ENCODE measurements around the gene MYBPC1.

MYBPC1 gene

GRCh38 chr12:101691503-101692096, 96.8 kb downstream of the MYBPC1 start:
- H3K27me3 ChIP-seq (ENCODE audit: insufficient read depth, low read length, poor library complexity) = no peaks in the 10 kb centered on the region
- H2BK120ac ChIP-seq (ENCODE audit: low read depth, low read length) = no peak overlapping the region
- no peaks in the 10 kb centered on the region for H3K79me1 ChIP-seq (ENCODE audit: low read length)
- no peak overlapping the region for H3K4me3 ChIP-seq (ENCODE audit: low read length)
- no peak for DNase-seq
- no peak overlapping the region for H4K8ac ChIP-seq (ENCODE audit: low read depth, low read length)
- no peak overlapping the region for H3K4me2 ChIP-seq (ENCODE audit: low read length)
- H3K18ac ChIP-seq (ENCODE audit: low read length) = no peak overlapping the region
- H3K36me3 ChIP-seq (ENCODE audit: control insufficient read depth, insufficient read depth, low read length) = no peaks in the 10 kb centered on the region
- no peak overlapping the region for H2AK5ac ChIP-seq (ENCODE audit: low read length)
- no peak overlapping the region for H3K27ac ChIP-seq (ENCODE audit: low read depth, low read length)
- H3K23ac ChIP-seq (ENCODE audit: low read length) = no peak overlapping the region
- no peaks in the 10 kb centered on the region for H3K4me1 ChIP-seq (ENCODE audit: control insufficient read depth, low read depth, low read length)
- H3K79me2 ChIP-seq (ENCODE audit: control insufficient read depth, insufficient read depth, low read length) = no peaks in the 10 kb centered on the region
- no peak overlapping the region for H3K9ac ChIP-seq (ENCODE audit: low read length)
- H2BK15ac ChIP-seq (replicated peaks; ENCODE audit: low read depth) = no peak overlapping the region
- H3K4ac ChIP-seq (ENCODE audit: low read depth, low read length) = no peak overlapping the region
- H3K56ac ChIP-seq (ENCODE audit: low read length) = no peak overlapping the region
- no CpG with 5 or more reads among the region's 1 CpG for WGBS (ENCODE audit: extremely low coverage, insufficient coverage, low lambda C conversion rate)
- no peak overlapping the region for H2BK5ac ChIP-seq (ENCODE audit: low read length)
- H4K5ac ChIP-seq (ENCODE audit: low read length) = no peak overlapping the region

GRCh38 chr12:101694297-101694848, 99.6 kb downstream of the MYBPC1 start:
- H4K8ac ChIP-seq (ENCODE audit: low read depth, low read length) = no peak overlapping the region
- DNase-seq = no peak
- H3K4me2 ChIP-seq (ENCODE audit: low read length) = no peak overlapping the region
- H3K18ac ChIP-seq (ENCODE audit: low read length) = no peak overlapping the region
- no CpG with 5 or more reads among the region's 2 CpGs for WGBS (ENCODE audit: extremely low coverage, insufficient coverage, low lambda C conversion rate)
- H2AK5ac ChIP-seq (ENCODE audit: low read length) = no peak overlapping the region
- no peak overlapping the region for H3K27ac ChIP-seq (ENCODE audit: low read depth, low read length)
- no peaks in the 10 kb centered on the region for H3K36me3 ChIP-seq (ENCODE audit: control insufficient read depth, insufficient read depth, low read length)
- no peaks in the 10 kb centered on the region for H3K79me1 ChIP-seq (ENCODE audit: low read length)
- H3K27me3 ChIP-seq (ENCODE audit: insufficient read depth, low read length, poor library complexity) = no peaks in the 10 kb centered on the region
- no peak overlapping the region for H3K9ac ChIP-seq (ENCODE audit: low read length)
- H3K56ac ChIP-seq (ENCODE audit: low read length) = no peak overlapping the region
- no peak overlapping the region for H2BK15ac ChIP-seq (replicated peaks; ENCODE audit: low read depth)
- no peaks in the 10 kb centered on the region for H3K79me2 ChIP-seq (ENCODE audit: control insufficient read depth, insufficient read depth, low read length)
- H3K4ac ChIP-seq (ENCODE audit: low read depth, low read length) = no peak overlapping the region
- H2BK120ac ChIP-seq (ENCODE audit: low read depth, low read length) = no peak overlapping the region
- no peak overlapping the region for H3K23ac ChIP-seq (ENCODE audit: low read length)
- H3K4me3 ChIP-seq (ENCODE audit: low read length) = no peak overlapping the region
- H2BK5ac ChIP-seq (ENCODE audit: low read length) = no peak overlapping the region
- H3K4me1 ChIP-seq (ENCODE audit: control insufficient read depth, low read depth, low read length) = no peaks in the 10 kb centered on the region
- no peak overlapping the region for H4K5ac ChIP-seq (ENCODE audit: low read length)

- no peak for DNase-seq
Observed at GRCh38 chr12:101694986-101695385, 100.2 kb downstream of the MYBPC1 start.

GRCh38 chr12:101695706-101696105, 100.9 kb downstream of the MYBPC1 start:
- H3K18ac ChIP-seq (ENCODE audit: low read length) = no peak overlapping the region
- H2AK5ac ChIP-seq (ENCODE audit: low read length) = no peak overlapping the region
- H3K79me1 ChIP-seq (ENCODE audit: low read length) = no peaks in the 10 kb centered on the region
- no peak overlapping the region for H4K8ac ChIP-seq (ENCODE audit: low read depth, low read length)
- H2BK15ac ChIP-seq (replicated peaks; ENCODE audit: low read depth) = no peak overlapping the region
- no peak overlapping the region for H2BK5ac ChIP-seq (ENCODE audit: low read length)
- H3K27ac ChIP-seq (ENCODE audit: low read depth, low read length) = no peak overlapping the region
- no peak overlapping the region for H3K4me3 ChIP-seq (ENCODE audit: low read length)
- H3K36me3 ChIP-seq (ENCODE audit: control insufficient read depth, insufficient read depth, low read length) = no peaks in the 10 kb centered on the region
- H3K4me2 ChIP-seq (ENCODE audit: low read length) = no peak overlapping the region
- H3K9ac ChIP-seq (ENCODE audit: low read length) = no peak overlapping the region
- no peak overlapping the region for H3K4ac ChIP-seq (ENCODE audit: low read depth, low read length)
- DNase-seq = no peak
- no CpG with 5 or more reads among the region's 1 CpG for WGBS (ENCODE audit: extremely low coverage, insufficient coverage, low lambda C conversion rate)
- H3K79me2 ChIP-seq (ENCODE audit: control insufficient read depth, insufficient read depth, low read length) = no peaks in the 10 kb centered on the region
- H3K23ac ChIP-seq (ENCODE audit: low read length) = no peak overlapping the region
- H4K5ac ChIP-seq (ENCODE audit: low read length) = no peak overlapping the region
- H3K56ac ChIP-seq (ENCODE audit: low read length) = no peak overlapping the region
- no peaks in the 10 kb centered on the region for H3K4me1 ChIP-seq (ENCODE audit: control insufficient read depth, low read depth, low read length)
- H2BK120ac ChIP-seq (ENCODE audit: low read depth, low read length) = no peak overlapping the region
- H3K27me3 ChIP-seq (ENCODE audit: insufficient read depth, low read length, poor library complexity) = no peaks in the 10 kb centered on the region

More at GRCh38 chr12:101694986-101695385, 100.2 kb downstream of the MYBPC1 start:
- no peaks in the 10 kb centered on the region for H3K4me1 ChIP-seq (ENCODE audit: control insufficient read depth, low read depth, low read length)
- H4K8ac ChIP-seq (ENCODE audit: low read depth, low read length) = no peak overlapping the region
- no peak overlapping the region for H3K27ac ChIP-seq (ENCODE audit: low read depth, low read length)
- no peak overlapping the region for H2AK5ac ChIP-seq (ENCODE audit: low read length)
- no peak overlapping the region for H2BK15ac ChIP-seq (replicated peaks; ENCODE audit: low read depth)
- no peak overlapping the region for H3K18ac ChIP-seq (ENCODE audit: low read length)
- no peaks in the 10 kb centered on the region for H3K36me3 ChIP-seq (ENCODE audit: control insufficient read depth, insufficient read depth, low read length)
- H3K4ac ChIP-seq (ENCODE audit: low read depth, low read length) = no peak overlapping the region
- no peak overlapping the region for H2BK5ac ChIP-seq (ENCODE audit: low read length)
- H3K4me3 ChIP-seq (ENCODE audit: low read length) = no peak overlapping the region
- H3K56ac ChIP-seq (ENCODE audit: low read length) = no peak overlapping the region
- H2BK120ac ChIP-seq (ENCODE audit: low read depth, low read length) = no peak overlapping the region
- H3K79me2 ChIP-seq (ENCODE audit: control insufficient read depth, insufficient read depth, low read length) = no peaks in the 10 kb centered on the region
- H3K79me1 ChIP-seq (ENCODE audit: low read length) = no peaks in the 10 kb centered on the region
- H4K5ac ChIP-seq (ENCODE audit: low read length) = no peak overlapping the region
- no peak overlapping the region for H3K4me2 ChIP-seq (ENCODE audit: low read length)
- H3K9ac ChIP-seq (ENCODE audit: low read length) = no peak overlapping the region
- no peaks in the 10 kb centered on the region for H3K27me3 ChIP-seq (ENCODE audit: insufficient read depth, low read length, poor library complexity)
- WGBS (ENCODE audit: extremely low coverage, insufficient coverage, low lambda C conversion rate) = no CpG with 5 or more reads among the region's 2 CpGs
- H3K23ac ChIP-seq (ENCODE audit: low read length) = no peak overlapping the region

- no peaks in the 10 kb centered on the region for H3K4me1 ChIP-seq (ENCODE audit: control insufficient read depth, low read depth, low read length)
- no peak overlapping the region for H2BK120ac ChIP-seq (ENCODE audit: low read depth, low read length)
- no peak overlapping the region for H2BK15ac ChIP-seq (replicated peaks; ENCODE audit: low read depth)
- no peak overlapping the region for H4K8ac ChIP-seq (ENCODE audit: low read depth, low read length)
- peak overlapping the region; percentile 80 for H3K23ac ChIP-seq (ENCODE audit: low read length)
- H3K18ac ChIP-seq (ENCODE audit: low read length) = no peak overlapping the region
- DNase-seq = no peak
- peak overlapping the region; percentile 85 for H3K56ac ChIP-seq (ENCODE audit: low read length)
- H3K27ac ChIP-seq (ENCODE audit: low read depth, low read length) = no peak overlapping the region
- no peaks in the 10 kb centered on the region for H3K36me3 ChIP-seq (ENCODE audit: control insufficient read depth, insufficient read depth, low read length)
- no peak overlapping the region for H3K4ac ChIP-seq (ENCODE audit: low read depth, low read length)
- no peak overlapping the region for H2AK5ac ChIP-seq (ENCODE audit: low read length)
- no peaks in the 10 kb centered on the region for H3K79me2 ChIP-seq (ENCODE audit: control insufficient read depth, insufficient read depth, low read length)
- H3K4me3 ChIP-seq (ENCODE audit: low read length) = peak overlapping the region; percentile 73
- H2BK5ac ChIP-seq (ENCODE audit: low read length) = no peak overlapping the region
- H4K5ac ChIP-seq (ENCODE audit: low read length) = no peak overlapping the region
- no peaks in the 10 kb centered on the region for H3K79me1 ChIP-seq (ENCODE audit: low read length)
- peak overlapping the region; percentile 81 for H3K9ac ChIP-seq (ENCODE audit: low read length)
- peak overlapping the region; percentile 94 for H3K4me2 ChIP-seq (ENCODE audit: low read length)
- WGBS (ENCODE audit: extremely low coverage, insufficient coverage, low lambda C conversion rate) = no CpG with 5 or more reads among the region's 18 CpGs
- H3K27me3 ChIP-seq (ENCODE audit: insufficient read depth, low read length, poor library complexity) = no peaks in the 10 kb centered on the region
Observed at GRCh38 chr12:101696251-101697196, 101.8 kb downstream of the MYBPC1 start.
